Fibroblast of lung (primary cell): ENCODE measurements around the gene GNAS.

ENCODE experiments used
- CTCF ChIP-seq, 2 donors: IDR thresholded peaks in 1 of 2; conservative IDR thresholded peaks in 1 of 2; 1 replicate in 1 of 2; 2 replicates in 1 of 2; pipeline ENCODE4 v1.5.1; 2011 to 2012; ENCODE audit warnings: low read length in 2 of 2, control low read depth in 1 of 2, inconsistent platforms in 1 of 2, low read depth in 1 of 2, mild to moderate bottlenecking in 1 of 2
- EZH2 ChIP-seq: IDR thresholded peaks from 2 replicates; pipeline ENCODE4 v1.5.1; 2012; ENCODE audit warnings: low read length, control low read depth, mild to moderate bottlenecking; ENCODE audit errors: missing control alignments

GRCh38 chr20:58896820-58897219 is 44.3 kb downstream of the GNAS start:
- TF ChIP-seq EZH2 (no peak), CTCF (conservative IDR thresholded peaks at IDR 0.05 in 1 of 2, IDR thresholded peaks at IDR 0.05 in 1 of 2; ENCODE audit: low read depth in 1 of 2, low read length in 2 of 2) (no peak)
